Hepatocyte (in vitro differentiated cells): ENCODE measurements around the gene HLF.

Source experiments
- CTCF ChIP-seq: fragments of 200-600 bp; sonication (generic); IDR thresholded peaks from 2 replicates; pipeline ENCODE4 v1.5.1; 2016; ENCODE audit warnings: antibody characterized with exemption, mild to moderate bottlenecking; ENCODE audit not compliant: poor library complexity
- EZH2 ChIP-seq: fragments of 200-600 bp; sonication (generic); IDR thresholded peaks from 2 replicates; pipeline ENCODE4 v1.6.1; 2016; ENCODE audit warnings: antibody characterized with exemption, mild to moderate bottlenecking, borderline replicate concordance

- TF ChIP-seq CTCF = no peak
- no peak for TF ChIP-seq EZH2
Measured at GRCh38 chr17:55368706-55369105, 103.9 kb downstream of the HLF start.
